ENCODE data around the gene RBFOX1.

The RBFOX1 gene

GRCh38 chr16:7426161-7426560 lies 93.5 kb downstream of the RBFOX1 start:
- no peak overlapping the region for H3K27ac ChIP-seq
- no peak for TF ChIP-seq ZFX (IDR thresholded peaks at IDR 0.05; ENCODE audit: borderline replicate concordance)
- TF ChIP-seq, protein P1, sequence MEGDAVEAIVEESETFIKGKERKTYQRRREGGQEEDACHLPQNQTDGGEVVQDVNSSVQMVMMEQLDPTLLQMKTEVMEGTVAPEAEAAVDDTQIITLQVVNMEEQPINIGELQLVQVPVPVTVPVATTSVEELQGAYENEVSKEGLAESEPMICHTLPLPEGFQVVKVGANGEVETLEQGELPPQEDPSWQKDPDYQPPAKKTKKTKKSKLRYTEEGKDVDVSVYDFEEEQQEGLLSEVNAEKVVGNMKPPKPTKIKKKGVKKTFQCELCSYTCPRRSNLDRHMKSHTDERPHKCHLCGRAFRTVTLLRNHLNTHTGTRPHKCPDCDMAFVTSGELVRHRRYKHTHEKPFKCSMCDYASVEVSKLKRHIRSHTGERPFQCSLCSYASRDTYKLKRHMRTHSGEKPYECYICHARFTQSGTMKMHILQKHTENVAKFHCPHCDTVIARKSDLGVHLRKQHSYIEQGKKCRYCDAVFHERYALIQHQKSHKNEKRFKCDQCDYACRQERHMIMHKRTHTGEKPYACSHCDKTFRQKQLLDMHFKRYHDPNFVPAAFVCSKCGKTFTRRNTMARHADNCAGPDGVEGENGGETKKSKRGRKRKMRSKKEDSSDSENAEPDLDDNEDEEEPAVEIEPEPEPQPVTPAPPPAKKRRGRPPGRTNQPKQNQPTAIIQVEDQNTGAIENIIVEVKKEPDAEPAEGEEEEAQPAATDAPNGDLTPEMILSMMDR (IDR thresholded peaks at IDR 0.05) = no peak

GRCh38 chr16:7431723-7432122 lies 99.1 kb downstream of the RBFOX1 start:
- no peak overlapping the region for H3K27ac ChIP-seq
- no peak for TF ChIP-seq ZFX (IDR thresholded peaks at IDR 0.05; ENCODE audit: borderline replicate concordance)
- TF ChIP-seq, protein P1 (IDR thresholded peaks at IDR 0.05) = no peak

- no peak for TF ChIP-seq ZFX (IDR thresholded peaks at IDR 0.05; ENCODE audit: borderline replicate concordance)
- TF ChIP-seq, protein P1 (IDR thresholded peaks at IDR 0.05) = no peak
- H3K27ac ChIP-seq = no peak overlapping the region
Observed at GRCh38 chr16:7436306-7436705, 103.7 kb downstream of the RBFOX1 start.

GRCh38 chr16:7437135-7437804 lies 104.6 kb downstream of the RBFOX1 start:
- TF ChIP-seq, protein P1 (IDR thresholded peaks at IDR 0.05) = no peak
- no peak for TF ChIP-seq ZFX (IDR thresholded peaks at IDR 0.05; ENCODE audit: borderline replicate concordance)

DNA sequence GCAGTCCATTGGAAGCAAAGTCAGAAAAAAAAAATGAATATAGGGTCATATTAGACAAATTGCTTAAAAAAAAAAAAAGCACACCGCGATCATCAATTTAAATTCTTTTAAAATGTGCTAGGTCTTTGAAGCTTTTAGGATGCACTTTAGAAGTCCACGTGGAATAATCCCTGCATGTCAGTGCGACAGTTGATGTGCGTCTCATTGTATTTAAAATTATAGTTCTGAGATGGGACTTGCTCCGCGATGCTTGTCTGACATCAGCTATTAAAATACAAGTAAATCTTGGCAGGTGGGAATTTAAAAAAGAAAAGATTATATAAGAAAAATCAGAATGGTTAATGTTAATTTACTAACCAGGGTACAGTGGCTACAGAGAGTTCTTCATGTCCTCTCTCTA lies 105.2 kb downstream of the RBFOX1 start:
- TF ChIP-seq, protein P1 (IDR thresholded peaks at IDR 0.05) = no peak
- TF ChIP-seq ZFX (IDR thresholded peaks at IDR 0.05; ENCODE audit: borderline replicate concordance) = no peak
- no peak overlapping the region for H3K27ac ChIP-seq

More at GRCh38 chr16:7437135-7437804, 104.6 kb downstream of the RBFOX1 start:
- H3K27ac ChIP-seq = no peak overlapping the region

GRCh38 chr16:7438601-7439000 lies 106.0 kb downstream of the RBFOX1 start:
- H3K27ac ChIP-seq = no peak overlapping the region
- no peak for TF ChIP-seq ZFX (IDR thresholded peaks at IDR 0.05; ENCODE audit: borderline replicate concordance)
- TF ChIP-seq, protein P1 (IDR thresholded peaks at IDR 0.05) = no peak

DNA sequence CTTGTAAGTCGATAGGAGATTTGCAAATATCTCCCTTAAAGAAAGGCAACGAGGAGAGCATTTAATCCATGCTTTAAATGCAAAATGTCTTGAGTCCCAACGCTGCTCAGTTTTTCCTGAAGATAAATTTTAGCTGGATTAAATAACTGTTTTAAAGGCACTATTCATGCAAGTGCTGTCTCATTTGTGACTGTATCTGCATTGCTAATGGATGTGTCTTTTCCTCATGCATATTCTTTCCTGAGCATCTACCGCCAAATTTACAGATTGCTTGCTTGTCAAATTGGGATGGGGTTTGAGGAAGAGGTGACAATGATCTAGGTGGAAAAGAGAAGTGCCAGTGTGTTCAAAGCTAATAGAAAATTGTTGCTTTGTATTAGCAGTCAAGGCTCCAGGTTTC lies 106.9 kb downstream of the RBFOX1 start:
- no peak overlapping the region for H3K27ac ChIP-seq
- no peak for TF ChIP-seq ZFX (IDR thresholded peaks at IDR 0.05; ENCODE audit: borderline replicate concordance)
- TF ChIP-seq, protein P1 (IDR thresholded peaks at IDR 0.05) = no peak
